Pancreas (tissue), 10 donors: Measurements from ENCODE around the gene BIK. TPM values are rescaled to one million over a fixed set of nuclear protein-coding genes. Genes with fewer than 3 reads are reported as not detected.
A peak's percentile ranks its signal among the peaks of the same experiment; 100 is the strongest.

Experiments
- ATAC-seq, 4 donors: fragments of 200-7000 bp; cut with Tn5 transposase; one replicate each; pipeline versions ENCODE4 v1.8.0 to v1.9.1; 2020; ENCODE audit warnings: mild to moderate bottlenecking in 4 of 4, moderate library complexity in 4 of 4
- DNase-seq, 6 donors: peaks; one replicate each; pipeline ENCODE4 v3.0.0-alpha.2; 2020
- FAIRE-seq: peaks from 2 replicates; lab custom pipeline; 2012; peaks lifted over from hg19 to GRCh38; lab: Jason Lieb, UNC
- H3K27ac ChIP-seq, 4 donors: fragments of 200-600 bp; sonication (generic); 1 replicate in 3 of 4; 2 replicates in 1 of 4; pipeline versions ENCODE4 v1.5.0 to v1.8.0; 2020
- H3K27me3 ChIP-seq, 4 donors: fragments of 200-600 bp; one replicate each; pipeline ENCODE4 v1.8.0; 2021
- H3K36me3 ChIP-seq, 3 donors: fragments of 200-600 bp; sonication (generic) in 1 of 3; one replicate each; pipeline versions ENCODE4 v1.5.0 to v1.8.0; 2020 to 2021
- H3K4me1 ChIP-seq, 3 donors: fragments of 200-600 bp; one replicate each; pipeline ENCODE4 v1.8.0; 2021
- H3K4me3 ChIP-seq, 4 donors: fragments of 200-600 bp; sonication (generic) in 2 of 4; one replicate each; pipeline versions ENCODE4 v1.5.0 to v1.8.0; 2020 to 2021
- H3K9me3 ChIP-seq, 4 donors: fragments of 200-600 bp; one replicate each; pipeline ENCODE4 v1.8.0; 2021
- CTCF ChIP-seq, 4 donors: fragments of 200-600 bp; sonication (generic) in 3 of 4; IDR thresholded peaks; one replicate each; pipeline versions ENCODE4 v1.5.0 to v1.8.0; 2021; ENCODE audit warnings: antibody characterized with exemption in 4 of 4
- WGBS, 2 donors: extraction: QIAGEN DNeasy Blood & Tissue Kit; methylation state at CpG; one replicate each; pipeline ENCODE4 v1.1.7; 2013; 5-methylcytosine and 5-hydroxymethylcytosine counted together
- intact Hi-C, 3 donors: fragments of 100-400 bp; cut with DNase I; formaldehyde crosslinking; loops; one replicate each; pipeline versions ENCODE4 v1.11.1 to v1.14.2; 2022
- polyA plus RNA-seq, 2 donors: library from polyadenylated mRNA; stranded (reverse); fragments of 200-250 nt; gene quantifications; one replicate each; pipeline ENCODE4 v1.2.3, GENCODE V29; 2013
- total RNA-seq, 6 donors: library from RNA; stranded (reverse); fragmentation: NEBNext Ultra II Directional in 4 of 6; extraction: Animal tissue kit (Norgen Biotek cat#: 25700) in 4 of 6; gene quantifications; one replicate each; pipeline versions ENCODE4 v1.2.1 to v1.2.4, GENCODE V29; 2021 to 2023
- donor health status: healthy with polysubstance abuse.
- donor health status: DM: no; HTN: no; CAD: no; lungs with moderate emphysema.
- donor health status: DM: no; HTN: no; CAD: no.
- donor health status: control.
- donor health status: control.
- donor health status: Bipolar disorder and iron deficiency.
- donor health status: DM: yes; HTN: yes; CAD: no.
- donor health status: DM: no; HTN: no; CAD: no.
- donor health status: DM: no; HTN: no; CAD: no.
- donor health status: DM: yes; HTN: yes; CAD: no.

Gene BIK
- total and polyA plus RNA-seq, 8 donors, result 0.97 to 8.4 (median 3.1) TPM

GRCh38 chr22:43131773-43132501 lies 21.4 kb downstream of the BIK start:
- H3K4me1 ChIP-seq, result peaks cover 5 to 12% (median 10%) of the 10 kb centered on the region in 3 donors
- WGBS, 2 donors, result 89 to 93% methylated on average over 17 of the region's 17 CpGs
- no peaks in the 10 kb centered on the region for H3K27me3 ChIP-seq
- intact Hi-C loops, result no loop called here
- ATAC-seq, result no peak
- no peak for FAIRE-seq
- H3K27ac ChIP-seq, result no peak overlapping the region
- no peak for TF ChIP-seq CTCF (IDR thresholded peaks at IDR 0.05)
- peaks cover 0 to 23% (median 0%) of the 10 kb centered on the region in 3 donors for H3K36me3 ChIP-seq
- no peaks in the 10 kb centered on the region for H3K9me3 ChIP-seq
- no peak overlapping the region for H3K4me3 ChIP-seq
- no peak for DNase-seq

DNA sequence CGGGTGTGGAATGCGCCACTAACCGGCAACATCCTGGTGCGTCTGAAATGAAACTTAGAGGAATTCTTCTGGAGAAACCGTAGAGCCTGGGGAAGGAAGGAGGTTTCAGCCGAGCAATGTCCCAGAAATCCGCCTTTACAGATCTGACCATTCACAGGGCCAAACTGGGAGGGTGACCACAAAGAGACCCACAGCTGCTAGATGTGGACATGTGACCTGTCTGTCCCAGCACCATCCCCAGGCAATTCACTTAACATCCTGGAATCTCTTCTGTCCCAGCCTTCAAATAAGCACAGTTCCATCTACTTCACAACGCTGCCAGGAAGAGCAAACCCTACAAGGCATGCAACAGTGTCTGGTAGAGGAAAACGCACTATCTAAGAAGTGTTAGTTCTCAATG lies 22.9 kb downstream of the BIK start:
- 89 to 91% methylated on average over 9 of the region's 9 CpGs for WGBS, 2 donors
- no peak overlapping the region for H3K4me3 ChIP-seq
- no peak for FAIRE-seq
- H3K36me3 ChIP-seq, result peaks cover 0 to 38% (median 4%) of the 10 kb centered on the region in 3 donors
- DNase-seq, result no peak
- H3K9me3 ChIP-seq, result no peaks in the 10 kb centered on the region
- H3K27ac ChIP-seq, result no peak overlapping the region
- H3K27me3 ChIP-seq, result no peaks in the 10 kb centered on the region
- peaks cover 5 to 12% (median 10%) of the 10 kb centered on the region in 3 donors for H3K4me1 ChIP-seq
- TF ChIP-seq CTCF (IDR thresholded peaks at IDR 0.05), result no peak
- intact Hi-C loops, result no loop called here
- ATAC-seq, result no peak

DNA sequence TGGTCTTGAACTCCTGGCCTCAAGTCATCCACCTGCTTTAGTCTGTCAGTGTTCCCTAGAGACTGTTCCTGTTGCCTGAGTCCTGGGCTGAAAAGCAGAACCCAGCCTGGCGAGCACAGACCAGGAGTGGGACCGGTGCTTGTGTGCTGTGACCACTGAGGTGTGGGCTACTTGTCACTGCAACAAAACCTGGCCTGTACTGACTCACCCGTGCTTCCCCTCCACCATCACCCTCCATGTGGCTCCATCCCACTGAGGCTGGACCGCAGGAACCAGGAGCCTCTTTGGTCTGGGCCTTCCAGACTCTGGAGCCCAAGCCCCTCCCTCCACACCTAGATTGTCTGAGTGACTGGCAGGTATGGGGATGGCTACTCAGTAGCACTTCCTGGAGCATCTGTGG lies 24.0 kb downstream of the BIK start:
- 98 to 99% methylated on average over 4 of the region's 4 CpGs for WGBS, 2 donors
- FAIRE-seq (no peak), ATAC-seq (no peak)

GRCh38 chr22:43135565-43135964 lies 25.0 kb downstream of the BIK start:
- intact Hi-C loops, result no loop called here
- Histone ChIP-seq H3K9me3 (no peaks in the 10 kb centered on the region), H3K4me1 (no peaks in the 10 kb centered on the region), H3K27me3 (no peaks in the 10 kb centered on the region), H3K27ac (no peak overlapping the region), H3K36me3 (peaks cover 0 to 50% (median 4%) of the 10 kb centered on the region in 3 donors), H3K4me3 (no peak overlapping the region)
- no peak for TF ChIP-seq CTCF (IDR thresholded peaks at IDR 0.05)
- WGBS, 2 donors, result 89% methylated on average over 5 of the region's 5 CpGs
- FAIRE-seq (no peak), DNase-seq (no peak), ATAC-seq (no peak)

More for the DNA sequence above, 24.0 kb downstream of the BIK start:
- H3K36me3 ChIP-seq, result peaks cover 0 to 44% (median 4%) of the 10 kb centered on the region in 3 donors
- peaks cover 2 to 3% (median 2%) of the 10 kb centered on the region in 3 donors for H3K4me1 ChIP-seq
- H3K27ac ChIP-seq, result no peak overlapping the region
- no peaks in the 10 kb centered on the region for H3K27me3 ChIP-seq
- intact Hi-C loops, result no loop called here
- no peak overlapping the region for H3K4me3 ChIP-seq
- no peaks in the 10 kb centered on the region for H3K9me3 ChIP-seq
- no peak for DNase-seq
- TF ChIP-seq CTCF (IDR thresholded peaks at IDR 0.05), result no peak

DNA sequence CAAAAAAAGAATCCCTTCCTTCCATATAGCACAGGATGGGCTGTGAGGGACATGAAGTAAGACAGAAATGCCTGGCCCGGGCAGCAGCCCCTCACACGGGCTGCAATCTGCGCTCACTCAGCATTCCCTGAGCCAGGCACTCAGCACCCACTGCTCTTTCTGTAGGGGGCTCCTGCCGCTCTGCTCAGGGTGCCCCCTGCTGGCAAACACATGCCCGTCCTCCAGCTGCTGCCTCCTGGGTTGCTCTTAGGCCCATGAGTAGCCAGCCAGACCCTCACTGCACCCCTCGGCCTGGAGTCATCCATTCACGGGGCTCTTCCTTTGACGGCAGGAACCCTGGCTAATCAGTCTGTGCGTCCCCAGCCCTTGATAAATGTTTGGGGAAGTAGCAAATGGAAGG lies 25.7 kb downstream of the BIK start:
- Histone ChIP-seq H3K4me3 (no peak overlapping the region), H3K27me3 (no peaks in the 10 kb centered on the region), H3K27ac (no peak overlapping the region), H3K36me3 (peaks cover 0 to 50% (median 4%) of the 10 kb centered on the region in 3 donors), H3K9me3 (no peaks in the 10 kb centered on the region), H3K4me1 (peaks cover 0 to 2% (median 0%) of the 10 kb centered on the region in 3 donors)
- no peak for FAIRE-seq
- peak in 3 of 4 donors; percentile 18 to 31 (median 24) for TF ChIP-seq CTCF (IDR thresholded peaks at IDR 0.05)
- ATAC-seq, result peak in 3 of 4 donors; percentile 64 to 80 (median 66)
- DNase-seq, result peak in 1 of 6 donors; percentile 65
- WGBS, 2 donors, result 59 to 62% methylated on average over 9 of the region's 9 CpGs
- intact Hi-C loops, result no loop called here
